Esophagus squamous epithelium (tissue), 4 donors: ENCODE data around the gene KIF6.

ENCODE experiments used
- CTCF ChIP-seq, 6 experiments: fragments of 450-650 bp in 4 of 6; fragments of 200-600 bp in 2 of 6; sonication (generic) in 2 of 6; IDR thresholded peaks; one replicate each; pipeline ENCODE4 v1.5.1; 2016 to 2019; ENCODE audit warnings: antibody characterized with exemption in 6 of 6, mild to moderate bottlenecking in 4 of 6, moderate library complexity in 4 of 6
- POLR2A ChIP-seq, 4 donors: fragments of 450-650 bp; IDR thresholded peaks; one replicate each; pipeline ENCODE4 v1.6.1; 2017; ENCODE audit warnings: antibody characterized with exemption in 4 of 4, mild to moderate bottlenecking in 4 of 4, moderate library complexity in 3 of 4

- peak in 1 of 6 experiments; percentile 16 for TF ChIP-seq CTCF (IDR thresholded peaks at IDR 0.05)
- no peak for TF ChIP-seq POLR2A (IDR thresholded peaks at IDR 0.05)
Measured at GRCh38 chr6:39369987-39370386, 355.2 kb downstream of the KIF6 start.
